H1 (cell line): Measurements from ENCODE around the gene BMX.

Experiments used
- CTCF ChIP-seq, 3 experiments: IDR thresholded peaks; 1 replicate in 2 of 3; 2 replicates in 1 of 3; pipeline versions ENCODE4 v1.5.1 to v1.6.1; 2011; ENCODE audit warnings: low read length in 3 of 3, mild to moderate bottlenecking in 3 of 3, inconsistent platforms in 2 of 3, low read depth in 1 of 3, moderate library complexity in 1 of 3; ENCODE audit not compliant: insufficient read depth in 1 of 3; ENCODE audit errors: control extremely low read depth in 1 of 3
- EZH2 ChIP-seq: fragments of 200-600 bp; sonication (generic); IDR thresholded peaks from 2 replicates; pipeline ENCODE4 v1.7.1; 2012; ENCODE audit warnings: low read depth, mild to moderate bottlenecking, moderate library complexity, low read length, inconsistent platforms; ENCODE audit not compliant: severe bottlenecking
- KDM1A ChIP-seq: fragments of 200-600, 300-600 bp; sonication (generic); IDR thresholded peaks from 2 replicates; pipeline ENCODE4 v1.7.1; 2016; ENCODE audit warnings: mild to moderate bottlenecking, low read length, borderline replicate concordance
- MAFK ChIP-seq: IDR thresholded peaks from 2 replicates; pipeline ENCODE4 v1.6.1; 2012; ENCODE audit warnings: low read depth, mild to moderate bottlenecking, improper control_type of control experiment, low read length
- POLR2A ChIP-seq, 2 experiments: IDR thresholded peaks; 1 replicate in 1 of 2; 2 replicates in 1 of 2; pipeline ENCODE4 v1.6.1; 2011; ENCODE audit warnings: low read depth in 2 of 2, low read length in 2 of 2, mild to moderate bottlenecking in 2 of 2; ENCODE audit errors: control extremely low read depth in 1 of 2
- POLR2AphosphoS5 ChIP-seq: IDR thresholded peaks from 2 replicates; pipeline ENCODE4 v1.6.1; 2011; ENCODE audit warnings: low read depth, low read length
- RFX5 ChIP-seq: IDR thresholded peaks from 2 replicates; pipeline ENCODE4 v1.6.1; 2011; ENCODE audit warnings: low read depth, low read length, improper control_type of control experiment, borderline replicate concordance
- SIN3A ChIP-seq, 2 experiments: IDR thresholded peaks in 1 of 2; conservative IDR thresholded peaks in 1 of 2; 2 replicates each; pipeline ENCODE4 v1.6.1; 2011 to 2012; ENCODE audit warnings: low read length in 2 of 2, improper control_type of control experiment in 1 of 2, low read depth in 1 of 2, mild to moderate bottlenecking in 1 of 2
- SP4 ChIP-seq: IDR thresholded peaks from 2 replicates; pipeline ENCODE4 v1.6.1; 2012; ENCODE audit warnings: low read length, inconsistent platforms
- TAF1 ChIP-seq: IDR thresholded peaks from 2 replicates; pipeline ENCODE4 v1.6.1; 2011; ENCODE audit warnings: mild to moderate bottlenecking, low read depth, low read length
- TBP ChIP-seq: IDR thresholded peaks from 2 replicates; pipeline ENCODE4 v1.6.1; 2011; ENCODE audit warnings: low read depth, low read length, improper control_type of control experiment
- ZNF274 ChIP-seq: IDR thresholded peaks from 2 replicates; pipeline ENCODE4 v1.7.0; 2012; ENCODE audit warnings: low read length, borderline replicate concordance; ENCODE audit errors: extremely low read depth
- TF ChIP-seq, protein P1 (sequence below): IDR thresholded peaks from 2 replicates; pipeline ENCODE4 v1.6.1; 2012; ENCODE audit warnings: inconsistent platforms

DNA sequence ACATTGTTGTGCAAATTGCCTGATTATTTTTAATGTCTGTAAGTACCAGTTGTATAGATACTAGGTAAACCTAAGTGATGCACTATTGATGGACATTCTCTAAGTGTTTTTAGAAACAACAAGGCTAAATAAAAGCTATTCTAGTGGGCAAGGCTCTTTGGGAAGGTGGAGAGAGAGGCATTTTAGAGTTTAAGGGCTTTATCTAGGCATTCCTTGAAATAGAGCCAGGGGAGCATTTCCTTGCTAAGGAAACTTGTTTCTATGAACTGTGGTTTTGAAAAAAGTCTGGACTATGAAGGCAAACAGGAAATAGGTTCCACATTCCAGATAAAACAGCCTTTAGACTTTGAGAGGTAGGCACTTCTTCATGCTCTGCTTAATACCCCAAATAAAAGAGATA, 23.8 kb downstream of the BMX start:
- TF ChIP-seq, protein P1, sequence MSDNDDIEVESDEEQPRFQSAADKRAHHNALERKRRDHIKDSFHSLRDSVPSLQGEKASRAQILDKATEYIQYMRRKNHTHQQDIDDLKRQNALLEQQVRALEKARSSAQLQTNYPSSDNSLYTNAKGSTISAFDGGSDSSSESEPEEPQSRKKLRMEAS = no peak
- TF ChIP-seq ZNF274 = no peak
- TF ChIP-seq RFX5 = no peak
- no peak for TF ChIP-seq SIN3A (conservative IDR thresholded peaks at IDR 0.05 in 1 of 2, IDR thresholded peaks at IDR 0.05 in 1 of 2; ENCODE audit: low read depth in 1 of 2, low read length in 2 of 2)
- no peak for TF ChIP-seq CTCF (IDR thresholded peaks at IDR 0.05; ENCODE audit: control extremely low read depth in 1 of 3, insufficient read depth in 1 of 3, low read depth in 1 of 3, low read length in 3 of 3)
- no peak for TF ChIP-seq POLR2AphosphoS5
- TF ChIP-seq SP4 = no peak
- TF ChIP-seq EZH2 = no peak
- TF ChIP-seq KDM1A = no peak
- TF ChIP-seq TAF1 = no peak
- no peak for TF ChIP-seq TBP
- TF ChIP-seq MAFK = no peak
- no peak for TF ChIP-seq POLR2A (IDR thresholded peaks at IDR 0.05; ENCODE audit: control extremely low read depth in 1 of 2, low read depth in 2 of 2, low read length in 2 of 2)
